Endothelial cell of umbilical vein (primary cell): Measurements from ENCODE around the gene VAC14. TPM values are rescaled to one million over a fixed set of nuclear protein-coding genes. Genes with fewer than 3 reads are reported as not detected.

ENCODE experiments used
- BruUV-seq: library from RNA; stranded (reverse); fragments of 400-500 nt; replicated peaks from 2 replicates; lab custom pipeline; 2021; lab: Mats Ljungman, UMichigan
- CTCF ChIA-PET: fragments of 300-600, 350-600 bp; sonication (Branson Sonifier 250); formaldehyde crosslinking; loops from one replicate; lab custom pipeline; 2021; ENCODE audit warnings: antibody characterized with exemption, inconsistent platforms; lab: Charles Lee
- POLR2A ChIA-PET: fragments of 300-600, 350-600 bp; sonication (Branson Sonifier 250); formaldehyde crosslinking; loops from one replicate; lab custom pipeline; 2021; ENCODE audit warnings: antibody characterized with exemption, inconsistent platforms; lab: Charles Lee
- DNase-seq: peaks from one replicate; pipeline ENCODE4 v3.0.0-alpha.2; 2011; ENCODE audit warnings: low read depth, low spot score
- FAIRE-seq: peaks from 2 replicates; lab custom pipeline; 2011; peaks lifted over from hg19 to GRCh38; lab: Jason Lieb, UNC
- H2AFZ ChIP-seq: 2 replicates; pipeline ENCODE4 v1.6.0; 2012; ENCODE audit warnings: low read depth, low read length, control low read depth, inconsistent platforms
- H3K27ac ChIP-seq: 2 replicates; pipeline ENCODE4 v1.5.1; 2011; ENCODE audit warnings: low read depth, mild to moderate bottlenecking, control low read depth, low read length, moderate library complexity; ENCODE audit not compliant: insufficient read depth
- H3K27me3 ChIP-seq, 2 experiments: 2 replicates each; pipeline versions ENCODE4 v1.6.0 to v1.6.1; 2011; ENCODE audit warnings: low read length in 2 of 2, mixed read lengths in 1 of 2; ENCODE audit not compliant: control insufficient read depth in 2 of 2, insufficient read depth in 2 of 2
- H3K36me3 ChIP-seq, 2 experiments: 2 replicates in 1 of 2; 3 replicates in 1 of 2; pipeline ENCODE4 v1.5.1; 2011; ENCODE audit warnings: low read length in 2 of 2, mild to moderate bottlenecking in 1 of 2, moderate library complexity in 1 of 2; ENCODE audit not compliant: control insufficient read depth in 2 of 2, insufficient read depth in 2 of 2; ENCODE audit errors: extremely low read depth in 1 of 2
- H3K4me1 ChIP-seq: 3 replicates; pipeline ENCODE4 v1.5.1; 2011; ENCODE audit warnings: mild to moderate bottlenecking, low read length; ENCODE audit not compliant: control insufficient read depth, insufficient read depth; ENCODE audit errors: extremely low read depth
- H3K4me2 ChIP-seq: 2 replicates; pipeline ENCODE4 v1.6.1; 2011; ENCODE audit warnings: low read length, control low read depth, mixed read lengths; ENCODE audit not compliant: insufficient read depth
- H3K4me3 ChIP-seq, 3 experiments: fragments of 200-600 bp in 1 of 3; sonication (generic), shearing (Covaris generic) in 1 of 3; replicated peaks in 1 of 3; 2 replicates each; pipeline ENCODE4 v1.5.1; 2011 to 2016; ENCODE audit warnings: control low read depth in 3 of 3, low read length in 3 of 3, mild to moderate bottlenecking in 2 of 3, inconsistent platforms in 1 of 3, low read depth in 1 of 3, moderate library complexity in 1 of 3; ENCODE audit not compliant: insufficient read depth in 1 of 3
- H3K79me2 ChIP-seq: 2 replicates; pipeline ENCODE4 v1.6.0; 2012; ENCODE audit warnings: low read length, inconsistent platforms; ENCODE audit not compliant: control insufficient read depth, insufficient read depth
- H3K9ac ChIP-seq: replicated peaks from 2 replicates; pipeline ENCODE3; 2011; ENCODE audit warnings: low read length, control low read depth; ENCODE audit not compliant: insufficient read depth; ENCODE audit errors: extremely low read depth
- H3K9me1 ChIP-seq: replicated peaks from 3 replicates; pipeline ENCODE4 v1.6.0; 2011; ENCODE audit warnings: mild to moderate bottlenecking, low read length; ENCODE audit not compliant: control insufficient read depth, insufficient read depth; ENCODE audit errors: extremely low read depth
- H3K9me3 ChIP-seq: replicated peaks from 2 replicates; pipeline ENCODE4 v1.5.1; 2012; ENCODE audit warnings: low read length, inconsistent platforms; ENCODE audit not compliant: control insufficient read depth, insufficient read depth
- H4K20me1 ChIP-seq: replicated peaks from 2 replicates; pipeline ENCODE3; 2011; ENCODE audit warnings: mild to moderate bottlenecking, low read length; ENCODE audit not compliant: control insufficient read depth, insufficient read depth; ENCODE audit errors: extremely low read depth
- EZH2 ChIP-seq: IDR thresholded peaks from 2 replicates; pipeline ENCODE4 v1.6.1; 2012; ENCODE audit warnings: borderline replicate concordance, low read depth, mild to moderate bottlenecking, moderate library complexity, low read length, inconsistent platforms; ENCODE audit not compliant: severe bottlenecking
- FOS ChIP-seq: IDR thresholded peaks from 2 replicates; pipeline ENCODE4 v1.6.1; 2011; ENCODE audit warnings: mild to moderate bottlenecking, low read length, moderate library complexity, borderline replicate concordance; ENCODE audit not compliant: insufficient read depth
- GATA2 ChIP-seq: IDR thresholded peaks from 2 replicates; pipeline ENCODE4 v1.7.0; 2011; ENCODE audit warnings: low read depth, mild to moderate bottlenecking, moderate library complexity, mixed read lengths, low read length; ENCODE audit not compliant: insufficient read length, insufficient read depth
- JUN ChIP-seq: IDR thresholded peaks from 2 replicates; pipeline ENCODE4 v1.6.1; 2011; ENCODE audit warnings: borderline replicate concordance, low read depth; ENCODE audit not compliant: insufficient read length, insufficient read depth
- MAX ChIP-seq: IDR thresholded peaks from 2 replicates; pipeline ENCODE4 v1.6.1; 2011; ENCODE audit not compliant: insufficient read depth, insufficient read length
- MYC ChIP-seq: IDR thresholded peaks from one replicate; pipeline ENCODE4 v1.6.1; 2011; ENCODE audit warnings: mild to moderate bottlenecking, low read depth, low read length
- POLR2A ChIP-seq: IDR thresholded peaks from 2 replicates; pipeline ENCODE4 v1.6.1; 2012; ENCODE audit warnings: low read depth, mild to moderate bottlenecking, control low read depth, low read length
- POLR2AphosphoS5 ChIP-seq: IDR thresholded peaks from 2 replicates; pipeline ENCODE4 v1.6.1; 2012; ENCODE audit warnings: low read depth, mild to moderate bottlenecking, control low read depth, low read length, moderate library complexity; ENCODE audit not compliant: insufficient read depth
- dilution Hi-C: fragments of 300-500 bp; cut with MboI; formaldehyde crosslinking; loops from one replicate; pipeline ENCODE4 v1.15.0; 2019; ENCODE audit warnings: low sequenced_read_pairs; ENCODE audit not compliant: extremely low pct_ligation_motif_present
- intact Hi-C: fragments of 100-400 bp; cut with micrococcal nuclease; formaldehyde crosslinking; loops from one replicate; pipeline ENCODE4 v1.10.0; 2022
- polyA plus RNA-seq, 4 experiments: library from polyadenylated mRNA; depleted of rRNA in 3 of 4; stranded (reverse) in 3 of 4; unstranded in 1 of 4; fragments of >200 nt; gene quantifications; 2 replicates each; pipeline versions ENCODE4 v1.2.1 to v1.2.3, GENCODE V29; 2011 to 2012; ENCODE audit warnings: missing spikeins in 1 of 4
- total RNA-seq: library from RNA; stranded (reverse); gene quantifications from 2 replicates; pipeline ENCODE4 v1.2.3, GENCODE V29; 2021
- TF ChIP-seq, protein P1 (sequence below), 2 donors: IDR thresholded peaks; 1 replicate in 1 of 2; 2 replicates in 1 of 2; pipeline ENCODE4 v1.5.1; 2011; ENCODE audit warnings: low read length in 2 of 2, mild to moderate bottlenecking in 2 of 2, moderate library complexity in 2 of 2, control low read depth in 1 of 2, inconsistent platforms in 1 of 2, low read depth in 1 of 2; ENCODE audit not compliant: insufficient read depth in 1 of 2; ENCODE audit errors: extremely low read depth in 1 of 2

Gene VAC14
- total and polyA plus RNA-seq, 2 donors (not counting 3 experiments of a cell fraction or from before 2014, with no cell fraction given): 37.6 to 57.9 TPM

DNA sequence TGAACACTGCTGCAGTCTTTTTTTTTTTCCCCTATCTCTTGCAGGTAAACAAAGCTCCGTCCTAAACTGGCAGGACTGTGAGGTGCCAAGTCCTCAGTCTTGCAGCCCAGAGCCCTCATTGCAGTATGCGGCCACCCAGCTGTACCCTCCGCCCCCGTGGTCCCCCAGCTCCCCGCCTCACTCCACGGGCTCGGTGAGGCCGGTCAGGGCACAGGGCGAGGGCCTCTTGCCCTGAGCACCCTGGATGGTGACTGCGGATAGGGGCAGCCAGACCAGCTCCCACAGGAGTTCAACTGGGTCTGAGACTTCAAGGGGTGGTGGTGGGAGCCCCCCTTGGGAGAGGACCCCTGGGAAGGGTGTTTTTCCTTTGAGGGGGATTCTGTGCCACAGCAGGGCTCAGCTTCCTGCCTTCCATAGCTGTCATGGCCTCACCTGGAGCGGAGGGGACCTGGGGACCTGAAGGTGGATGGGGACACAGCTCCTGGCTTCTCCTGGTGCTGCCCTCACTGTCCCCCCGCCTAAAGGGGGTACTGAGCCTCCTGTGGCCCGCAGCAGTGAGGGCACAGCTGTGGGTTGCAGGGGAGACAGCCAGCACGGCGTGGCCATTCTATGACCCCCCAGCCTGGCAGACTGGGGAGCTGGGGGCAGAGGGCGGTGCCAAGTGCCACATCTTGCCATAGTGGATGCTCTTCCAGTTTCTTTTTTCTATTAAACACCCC lies 140.8 kb downstream of the VAC14 start:
- ChIA-PET CTCF (interaction anchor here (1.0 to 4.2 kb wide), 2 partner anchors 111 to 151 kb away, joined by 4 to 19 read pairs; no protein-coding TSS in a partner anchor), POLR2A (no interaction called here)
- no peak overlapping the region for H3K9ac ChIP-seq
- H3K4me3 ChIP-seq: no peak overlapping the region
- no peak overlapping the region for H2AFZ ChIP-seq
- DNase-seq (no peak), FAIRE-seq (no peak)
- BruUV-seq: no TSS peak
- no peak overlapping the region for H3K4me2 ChIP-seq
- H4K20me1 ChIP-seq: no peaks in the 10 kb centered on the region
- intact Hi-C loops (no loop called here), dilution Hi-C loops (loop anchor here (25.0 kb wide), 1 partner anchor 123 kb away; no protein-coding TSS in a partner anchor)
- H3K27me3 ChIP-seq: no peaks in the 10 kb centered on the region
- no peaks in the 10 kb centered on the region for H3K9me3 ChIP-seq
- no peaks in the 10 kb centered on the region for H3K9me1 ChIP-seq
- no peak for TF ChIP-seq POLR2AphosphoS5
- TF ChIP-seq POLR2A: no peak
- TF ChIP-seq, protein P1, sequence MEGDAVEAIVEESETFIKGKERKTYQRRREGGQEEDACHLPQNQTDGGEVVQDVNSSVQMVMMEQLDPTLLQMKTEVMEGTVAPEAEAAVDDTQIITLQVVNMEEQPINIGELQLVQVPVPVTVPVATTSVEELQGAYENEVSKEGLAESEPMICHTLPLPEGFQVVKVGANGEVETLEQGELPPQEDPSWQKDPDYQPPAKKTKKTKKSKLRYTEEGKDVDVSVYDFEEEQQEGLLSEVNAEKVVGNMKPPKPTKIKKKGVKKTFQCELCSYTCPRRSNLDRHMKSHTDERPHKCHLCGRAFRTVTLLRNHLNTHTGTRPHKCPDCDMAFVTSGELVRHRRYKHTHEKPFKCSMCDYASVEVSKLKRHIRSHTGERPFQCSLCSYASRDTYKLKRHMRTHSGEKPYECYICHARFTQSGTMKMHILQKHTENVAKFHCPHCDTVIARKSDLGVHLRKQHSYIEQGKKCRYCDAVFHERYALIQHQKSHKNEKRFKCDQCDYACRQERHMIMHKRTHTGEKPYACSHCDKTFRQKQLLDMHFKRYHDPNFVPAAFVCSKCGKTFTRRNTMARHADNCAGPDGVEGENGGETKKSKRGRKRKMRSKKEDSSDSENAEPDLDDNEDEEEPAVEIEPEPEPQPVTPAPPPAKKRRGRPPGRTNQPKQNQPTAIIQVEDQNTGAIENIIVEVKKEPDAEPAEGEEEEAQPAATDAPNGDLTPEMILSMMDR (IDR thresholded peaks at IDR 0.05; ENCODE audit: extremely low read depth in 1 of 2, insufficient read depth in 1 of 2, low read depth in 1 of 2, low read length in 2 of 2): no peak
- TF ChIP-seq MAX: no peak
- TF ChIP-seq FOS: no peak
- no peak for TF ChIP-seq GATA2
- TF ChIP-seq MYC: no peak
- TF ChIP-seq JUN: no peak
- TF ChIP-seq EZH2: no peak
- no peaks in the 10 kb centered on the region for H3K79me2 ChIP-seq
- no peak overlapping the region for H3K27ac ChIP-seq
- no peaks in the 10 kb centered on the region for H3K4me1 ChIP-seq
- peaks cover 4 to 16% of the 10 kb centered on the region in 2 experiments for H3K36me3 ChIP-seq
